H9 (cell line): ENCODE measurements around the gene MR1. TPM values are rescaled to one million over a fixed set of nuclear protein-coding genes. Genes with fewer than 3 reads are reported as not detected.

Experiments
- DNase-seq: peaks from one replicate; pipeline ENCODE4 v3.0.0-alpha.2; 2017
- H2AFZ ChIP-seq: one replicate; pipeline ENCODE4 v1.6.1; 2013; ENCODE audit warnings: mild to moderate bottlenecking, low read length, control low read depth, moderate library complexity
- H2AK5ac ChIP-seq: 2 replicates; pipeline ENCODE4 v1.6.1; 2013; ENCODE audit warnings: low read length, control low read depth, mixed read lengths; ENCODE audit not compliant: insufficient read length
- H2BK120ac ChIP-seq: one replicate; pipeline ENCODE4 v1.6.1; 2013; ENCODE audit warnings: low read depth, mild to moderate bottlenecking, low read length, control low read depth, inconsistent platforms; ENCODE audit not compliant: poor library complexity, severe bottlenecking
- H2BK12ac ChIP-seq: 2 replicates; pipeline ENCODE4 v1.6.1; 2013; ENCODE audit warnings: low read length, control low read depth, mixed read lengths, low read depth; ENCODE audit not compliant: insufficient read length
- H2BK15ac ChIP-seq: 2 replicates; pipeline ENCODE4 v1.6.1; 2013; ENCODE audit warnings: low read depth, low read length, control low read depth
- H2BK20ac ChIP-seq: one replicate; pipeline ENCODE4 v1.6.1; 2013; ENCODE audit warnings: low read depth, mild to moderate bottlenecking, low read length, control low read depth, inconsistent platforms; ENCODE audit not compliant: poor library complexity, severe bottlenecking
- H2BK5ac ChIP-seq: 2 replicates; pipeline ENCODE4 v1.6.1; 2013; ENCODE audit warnings: low read length, control low read depth, mixed read lengths; ENCODE audit not compliant: insufficient read length
- H3K14ac ChIP-seq: 2 replicates; pipeline ENCODE4 v1.6.1; 2013; ENCODE audit warnings: low read length, control low read depth; ENCODE audit not compliant: insufficient read depth
- H3K18ac ChIP-seq: 2 replicates; pipeline ENCODE4 v1.6.1; 2013; ENCODE audit warnings: low read depth, mild to moderate bottlenecking, mixed read lengths, low read length, control low read depth; ENCODE audit not compliant: insufficient read length
- H3K23ac ChIP-seq: 2 replicates; pipeline ENCODE4 v1.6.1; 2013; ENCODE audit warnings: low read length, control low read depth, mixed read lengths, low read depth; ENCODE audit not compliant: insufficient read length
- H3K23me2 ChIP-seq: 2 replicates; pipeline ENCODE4 v1.6.1; 2013; ENCODE audit warnings: low read depth, mild to moderate bottlenecking, mixed read lengths, low read length, control low read depth; ENCODE audit not compliant: insufficient read length, poor library complexity, severe bottlenecking
- H3K27ac ChIP-seq: 2 replicates; pipeline ENCODE4 v1.5.1; 2013; ENCODE audit warnings: low read length, control low read depth, mixed read lengths, low read depth; ENCODE audit not compliant: insufficient read length
- H3K27me3 ChIP-seq: 2 replicates; pipeline ENCODE4 v1.6.1; 2013; ENCODE audit warnings: low read length, control low read depth, inconsistent platforms; ENCODE audit not compliant: insufficient read depth
- H3K4ac ChIP-seq: 2 replicates; pipeline ENCODE4 v1.6.1; 2013; ENCODE audit warnings: low read depth, mild to moderate bottlenecking, control low read depth, inconsistent platforms, low read length, moderate library complexity
- H3K4me1 ChIP-seq: 2 replicates; pipeline ENCODE4 v1.6.1; 2013; ENCODE audit warnings: low read length, control low read depth, inconsistent platforms; ENCODE audit not compliant: insufficient read depth
- H3K4me2 ChIP-seq: 2 replicates; pipeline ENCODE4 v1.6.1; 2013; ENCODE audit warnings: low read length, control low read depth, mixed read lengths; ENCODE audit not compliant: insufficient read length, insufficient read depth
- H3K56ac ChIP-seq: 2 replicates; pipeline ENCODE4 v1.6.1; 2013; ENCODE audit warnings: low read depth, mild to moderate bottlenecking, mixed read lengths, low read length, control low read depth; ENCODE audit not compliant: insufficient read length
- H3K79me1 ChIP-seq: 2 replicates; pipeline ENCODE4 v1.6.1; 2013; ENCODE audit warnings: low read depth, mild to moderate bottlenecking, moderate library complexity, low read length, control low read depth, inconsistent platforms; ENCODE audit not compliant: insufficient read depth, poor library complexity, severe bottlenecking
- H3K79me2 ChIP-seq: 2 replicates; pipeline ENCODE4 v1.6.1; 2013; ENCODE audit warnings: low read length, control low read depth, inconsistent platforms; ENCODE audit not compliant: insufficient read depth
- H3K9ac ChIP-seq: 2 replicates; pipeline ENCODE4 v1.6.1; 2013; ENCODE audit warnings: low read length, control low read depth, mixed read lengths; ENCODE audit not compliant: insufficient read length; ENCODE audit errors: extremely low read depth
- H3K9me3 ChIP-seq: one replicate; pipeline ENCODE4 v1.6.1; 2013; ENCODE audit warnings: low read depth, low read length, inconsistent platforms; ENCODE audit not compliant: control insufficient read depth
- H3T11ph ChIP-seq: one replicate; pipeline ENCODE4 v1.6.1; 2013; ENCODE audit warnings: mild to moderate bottlenecking, low read length, control low read depth, inconsistent platforms
- H4K20me1 ChIP-seq: one replicate; pipeline ENCODE4 v1.6.1; 2013; ENCODE audit not compliant: control insufficient read depth, insufficient read length, insufficient read depth
- H4K5ac ChIP-seq: 2 replicates; pipeline ENCODE4 v1.6.1; 2013; ENCODE audit warnings: low read depth, mild to moderate bottlenecking, mixed read lengths, low read length, control low read depth; ENCODE audit not compliant: insufficient read length
- H4K8ac ChIP-seq: replicated peaks from 2 replicates; pipeline ENCODE4 v1.6.1; 2013; ENCODE audit warnings: low read length, control low read depth, mixed read lengths, low read depth; ENCODE audit not compliant: insufficient read length
- H4K91ac ChIP-seq: 2 replicates; pipeline ENCODE4 v1.6.1; 2013; ENCODE audit warnings: low read depth, mild to moderate bottlenecking, moderate library complexity, mixed read lengths, low read length, control low read depth; ENCODE audit not compliant: insufficient read length
- H3K27ac Mint-ChIP-seq, 3 experiments: 2 replicates in 2 of 3; 3 replicates in 1 of 3; pipeline ENCODE4 v1.8.0; 2020 to 2021; ENCODE audit warnings: mixed read lengths in 3 of 3, mild to moderate bottlenecking in 1 of 3, moderate library complexity in 1 of 3
- H3K27me3 Mint-ChIP-seq: 2 replicates; pipeline ENCODE4 v1.8.0; 2021; ENCODE audit warnings: low read depth, mild to moderate bottlenecking, moderate library complexity, mixed read lengths
- H3K36me3 Mint-ChIP-seq, 3 experiments: 2 replicates in 2 of 3; 3 replicates in 1 of 3; pipeline ENCODE4 v1.8.0; 2020 to 2021; ENCODE audit warnings: low read depth in 3 of 3, mixed read lengths in 3 of 3; ENCODE audit not compliant: insufficient read depth in 1 of 3
- H3K4me1 Mint-ChIP-seq, 2 experiments: 2 replicates each; pipeline ENCODE4 v1.8.0; 2020; ENCODE audit warnings: mixed read lengths in 2 of 2
- H3K4me3 Mint-ChIP-seq, 2 experiments: 2 replicates in 1 of 2; 3 replicates in 1 of 2; pipeline ENCODE4 v1.8.0; 2020 to 2021; ENCODE audit warnings: mild to moderate bottlenecking in 2 of 2, mixed read lengths in 2 of 2, moderate library complexity in 1 of 2
- H3K9me3 Mint-ChIP-seq, 2 experiments: 2 replicates in 1 of 2; 3 replicates in 1 of 2; pipeline ENCODE4 v1.8.0; 2020; ENCODE audit warnings: mild to moderate bottlenecking in 2 of 2, mixed read lengths in 2 of 2, moderate library complexity in 1 of 2
- WGBS: extraction: QIAGEN DNeasy Blood & Tissue Kit; methylation state at CpG from one replicate; pipeline ENCODE4 v1.1.7; 2013; ENCODE audit warnings: missing lambda C conversion rate, low lambda C conversion rate, mixed read lengths; ENCODE audit not compliant: insufficient read length; ENCODE audit errors: extremely low coverage; 5-methylcytosine and 5-hydroxymethylcytosine counted together
- total RNA-seq: library from RNA; stranded (reverse); gene quantifications from 2 replicates; pipeline ENCODE4 v1.2.1, GENCODE V29; 2021
- TF ChIP-seq, protein P1 (sequence below): fragments of 200-600 bp; sonication (generic); conservative IDR thresholded peaks from 3 replicates; pipeline ENCODE4 v1.8.0; 2021; ENCODE audit warnings: antibody characterized with exemption, mild to moderate bottlenecking

Gene MR1
- total RNA-seq, 1 experiment from 2014 or later: 0.02 TPM

DNA sequence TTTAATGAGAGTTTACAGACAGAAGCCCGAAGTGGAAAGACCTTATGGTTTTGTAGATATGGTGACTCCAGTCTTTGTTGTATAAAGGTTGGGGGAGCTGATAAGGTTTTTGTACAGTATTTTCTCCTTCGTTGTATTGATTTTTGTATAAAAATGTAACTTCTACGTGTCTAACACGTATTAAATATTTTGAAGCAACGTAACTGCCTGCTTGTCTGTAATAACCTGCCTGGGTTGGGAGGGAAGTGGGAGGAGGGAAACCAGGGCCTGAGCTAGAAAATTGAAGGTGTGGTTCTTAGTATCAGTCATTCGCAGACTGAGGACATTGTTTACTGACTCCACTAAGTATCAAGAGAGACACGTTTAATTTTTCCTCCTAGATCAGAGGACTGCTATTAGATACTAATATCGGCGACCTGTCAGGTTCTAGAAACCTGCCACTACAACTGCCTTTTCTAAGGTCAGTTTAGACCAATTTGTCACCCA, 56.9 kb downstream of the MR1 start:
- H4K20me1 ChIP-seq: peaks cover 2% of the 10 kb centered on the region
- H4K8ac ChIP-seq: no peak overlapping the region
- no peak overlapping the region for H3K23ac ChIP-seq
- H3K56ac ChIP-seq: no peak overlapping the region
- H3K4me1 Mint-ChIP-seq: peaks cover 37 to 43% of the 10 kb centered on the region in 2 experiments
- no peak overlapping the region for H2AK5ac ChIP-seq
- no peak overlapping the region for H4K91ac ChIP-seq
- no peak overlapping the region for H3T11ph ChIP-seq
- peaks cover 3% of the 10 kb centered on the region; the same call in 1 of the 2 replicates for H3K4me1 ChIP-seq
- no peak overlapping the region for H3K27ac ChIP-seq
- peaks cover 6 to 12% (median 8%) of the 10 kb centered on the region in 3 experiments; a peak in 5 of 7 replicates for H3K36me3 Mint-ChIP-seq
- no peak overlapping the region for H2AFZ ChIP-seq
- H3K27me3 ChIP-seq: peaks cover 9% of the 10 kb centered on the region
- no peak overlapping the region for H3K14ac ChIP-seq
- TF ChIP-seq, protein P1, sequence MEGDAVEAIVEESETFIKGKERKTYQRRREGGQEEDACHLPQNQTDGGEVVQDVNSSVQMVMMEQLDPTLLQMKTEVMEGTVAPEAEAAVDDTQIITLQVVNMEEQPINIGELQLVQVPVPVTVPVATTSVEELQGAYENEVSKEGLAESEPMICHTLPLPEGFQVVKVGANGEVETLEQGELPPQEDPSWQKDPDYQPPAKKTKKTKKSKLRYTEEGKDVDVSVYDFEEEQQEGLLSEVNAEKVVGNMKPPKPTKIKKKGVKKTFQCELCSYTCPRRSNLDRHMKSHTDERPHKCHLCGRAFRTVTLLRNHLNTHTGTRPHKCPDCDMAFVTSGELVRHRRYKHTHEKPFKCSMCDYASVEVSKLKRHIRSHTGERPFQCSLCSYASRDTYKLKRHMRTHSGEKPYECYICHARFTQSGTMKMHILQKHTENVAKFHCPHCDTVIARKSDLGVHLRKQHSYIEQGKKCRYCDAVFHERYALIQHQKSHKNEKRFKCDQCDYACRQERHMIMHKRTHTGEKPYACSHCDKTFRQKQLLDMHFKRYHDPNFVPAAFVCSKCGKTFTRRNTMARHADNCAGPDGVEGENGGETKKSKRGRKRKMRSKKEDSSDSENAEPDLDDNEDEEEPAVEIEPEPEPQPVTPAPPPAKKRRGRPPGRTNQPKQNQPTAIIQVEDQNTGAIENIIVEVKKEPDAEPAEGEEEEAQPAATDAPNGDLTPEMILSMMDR: no peak
- H2BK20ac ChIP-seq: no peak overlapping the region
- H4K5ac ChIP-seq: no peak overlapping the region
- H3K27ac Mint-ChIP-seq: no peak overlapping the region
- WGBS: no CpG with 5 or more reads among the region's 9 CpGs
- peak overlapping the region; percentile 87 for H3K4me2 ChIP-seq
- H3K9ac ChIP-seq: no peak overlapping the region
- peaks cover 14% of the 10 kb centered on the region for H3K23me2 ChIP-seq
- H3K4me3 Mint-ChIP-seq: peak overlapping the region; percentile 92 to 99
- no peaks in the 10 kb centered on the region for H3K9me3 ChIP-seq
- no peak for DNase-seq
- peaks cover 0 to 2% of the 10 kb centered on the region in 2 experiments; a peak in 2 of 5 replicates for H3K9me3 Mint-ChIP-seq
- H2BK12ac ChIP-seq: no peak overlapping the region
- no peak overlapping the region for H3K4ac ChIP-seq
- H3K18ac ChIP-seq: no peak overlapping the region
- no peaks in the 10 kb centered on the region for H3K79me2 ChIP-seq
- H2BK120ac ChIP-seq: no peak overlapping the region
- no peak overlapping the region for H2BK5ac ChIP-seq
- peaks cover 39% of the 10 kb centered on the region for H3K27me3 Mint-ChIP-seq
- H2BK15ac ChIP-seq: no peak overlapping the region
- H3K79me1 ChIP-seq: no peaks in the 10 kb centered on the region
